ENCODE measurements around the gene SWSAP1. TPM values are rescaled to one million over a fixed set of nuclear protein-coding genes. Genes with fewer than 3 reads are reported as not detected.
A peak's percentile ranks its signal among the peaks of the same experiment; 100 is the strongest.

SWSAP1 gene
- total and polyA plus RNA-seq, 2 of the 4 experiments (the other 2 are of a cell fraction), result 0.36 to 1.6 TPM

- Histone ChIP-seq H2BK5ac (ENCODE audit: low read depth, low read length, poor library complexity, severe bottlenecking) (no peak overlapping the region), H3K4me1 (ENCODE audit: control insufficient read depth, insufficient read depth, low read length) (peaks cover 2% of the 10 kb centered on the region; the same call in 1 of the 2 replicates), H2AFZ (replicated peaks; ENCODE audit: low read length, poor library complexity) (no peak overlapping the region), H2BK15ac (ENCODE audit: low read depth, low read length) (no peak overlapping the region), H4K8ac (ENCODE audit: low read depth in 2 of 2, low read length in 2 of 2) (no peak overlapping the region), H3K9me3 (ENCODE audit: control insufficient read depth, insufficient read depth, low read length) (no peaks in the 10 kb centered on the region), H4K5ac (ENCODE audit: low read depth, low read length) (no peak overlapping the region), H3K36me3 (ENCODE audit: control insufficient read depth, insufficient read depth, low read length) (no peaks in the 10 kb centered on the region), H3K27me3 (ENCODE audit: control insufficient read depth, insufficient read depth, low read length) (peaks cover 33% of the 10 kb centered on the region), H3K23ac (ENCODE audit: low read depth, low read length) (no peak overlapping the region), H3K9me1 (ENCODE audit: insufficient read depth, low read length) (no peaks in the 10 kb centered on the region), H4K20me1 (ENCODE audit: insufficient read depth, low read length) (no peaks in the 10 kb centered on the region), H3K9ac (ENCODE audit: low read depth, low read length) (no peak overlapping the region), H3K56ac (ENCODE audit: extremely low read depth, insufficient read depth, low read length) (no peak overlapping the region), H3K4me2 (ENCODE audit: low read depth, low read length) (0 out of 2 replicates have a peak overlapping the region, but pooled peaks have one; percentile 36), H2AK9ac (replicated peaks; ENCODE audit: low read depth, low read length, poor library complexity) (no peak overlapping the region), H4K91ac (ENCODE audit: insufficient read depth, low read depth, low read length) (no peak overlapping the region), H3K14ac (replicated peaks; ENCODE audit: low read depth, low read length) (no peak overlapping the region), H3K4ac (ENCODE audit: low read depth, low read length) (no peak overlapping the region), H3K79me1 (ENCODE audit: low read depth in 1 of 2, low read length in 2 of 2) (no peaks in the 10 kb centered on the region), H2BK20ac (ENCODE audit: low read depth, low read length) (no peak overlapping the region), H3K18ac (ENCODE audit: low read depth, low read length) (no peak overlapping the region), H2BK120ac (ENCODE audit: low read depth, low read length) (no peak overlapping the region), H3K4me3 (ENCODE audit: insufficient read depth, low read depth, low read length) (peak overlapping the region; percentile 34; the same call in 1 of the 2 replicates), H3K27ac (ENCODE audit: insufficient read depth, low read length) (no peak overlapping the region), H2AK5ac (ENCODE audit: low read depth, low read length) (no peak overlapping the region)
- in situ Hi-C loops (cut with MboI; ENCODE audit: low sequenced_read_pairs) (no loop called here), dilution Hi-C loops (cut with HindIII; ENCODE audit: low sequenced_read_pairs, unreplicated experiment) (no loop called here), intact Hi-C loops (cut with micrococcal nuclease) (no loop called here)
- ChIA-PET POLR2A (ENCODE audit: unreplicated experiment) (no interaction called here), CTCF (interaction anchor here (0.8 kb wide), 1 partner anchor 35 kb away, joined by 3 read pairs; no protein-coding TSS in a partner anchor)
- TF ChIP-seq MXI1 (IDR thresholded peaks at IDR 0.05; ENCODE audit: borderline replicate concordance, low read depth, low read length), result no peak
- no peak for TF ChIP-seq CEBPB (IDR thresholded peaks at IDR 0.05; ENCODE audit: low read depth, low read length)
- TF ChIP-seq RFX5 (IDR thresholded peaks at IDR 0.05; ENCODE audit: low read depth, low read length), result no peak
- no peak for TF ChIP-seq ELK1 (IDR thresholded peaks at IDR 0.05; ENCODE audit: borderline replicate concordance, low read depth, low read length)
- no peak for TF ChIP-seq MAZ (IDR thresholded peaks at IDR 0.05; ENCODE audit: borderline replicate concordance, low read depth, low read length)
- TF ChIP-seq POLR2A (IDR thresholded peaks at IDR 0.05; ENCODE audit: low read depth, low read length), result no peak
- WGBS, 2 experiments (ENCODE audit: extremely low coverage in 2 of 2, insufficient read length in 1 of 2), result 0% methylated on average over 3 of the region's 16 CpGs; no CpG with 5 or more reads in 1 of the 2 experiments
- DNase-seq (no peak), ATAC-seq (ENCODE audit: low read depth) (no peak)
- no TSS peak for BruUV-seq (replicated peaks)
Observed at GRCh38 chr19:11418094-11418548, 43.7 kb downstream of the SWSAP1 start.

All from IMR-90 (cell line).